DOHH2 (cell line): ENCODE data around the gene FAM168B.
"Not testable (repeated sequence)": the region's sequence is repeated elsewhere in the genome, so short reads cannot be mapped to it uniquely, and the experiment has no call there.

Experiments
- H3F3A ChIP-seq: fragments of 200-600 bp; sonication (generic), shearing (Covaris generic); 2 replicates; pipeline ENCODE4 v1.6.0; 2016; ENCODE audit warnings: antibody characterized with exemption, mild to moderate bottlenecking; ENCODE audit not compliant: control insufficient read depth, insufficient read depth
- H3K27ac ChIP-seq: fragments of 200-600 bp; sonication (generic); 2 replicates; pipeline ENCODE4 v1.5.1; 2014; ENCODE audit warnings: low read depth, mild to moderate bottlenecking, low read length, moderate library complexity
- H3K27me3 ChIP-seq: fragments of 200-600 bp; sonication (generic); 2 replicates; pipeline ENCODE4 v1.6.1; 2014; ENCODE audit warnings: mild to moderate bottlenecking, low read length, mixed read lengths; ENCODE audit not compliant: control insufficient read depth
- H3K36me3 ChIP-seq: fragments of 200-600 bp; sonication (generic); 2 replicates; pipeline ENCODE4 v1.6.1; 2014; ENCODE audit warnings: mild to moderate bottlenecking, low read length, moderate library complexity, mixed read lengths; ENCODE audit not compliant: control insufficient read depth
- H3K4me1 ChIP-seq: fragments of 200-600 bp; sonication (generic); 2 replicates; pipeline ENCODE4 v1.6.1; 2014; ENCODE audit warnings: mild to moderate bottlenecking, low read length, mixed read lengths; ENCODE audit not compliant: control insufficient read depth
- H3K4me2 ChIP-seq: fragments of 200-600 bp; sonication (generic); 2 replicates; pipeline ENCODE4 v1.6.0; 2014; ENCODE audit warnings: mild to moderate bottlenecking, low read length, moderate library complexity
- H3K4me3 ChIP-seq: fragments of 200-600 bp; sonication (generic); 2 replicates; pipeline ENCODE4 v1.5.1; 2014; ENCODE audit warnings: mild to moderate bottlenecking, low read length, mixed read lengths
- H3K79me2 ChIP-seq: fragments of 200-600 bp; sonication (generic); 2 replicates; pipeline ENCODE4 v1.6.1; 2014; ENCODE audit warnings: mild to moderate bottlenecking, low read length, mixed read lengths; ENCODE audit not compliant: control insufficient read depth
- H3K9me2 ChIP-seq: fragments of 200-600 bp; sonication (generic); replicated peaks from 2 replicates; pipeline ENCODE4 v1.6.1; 2014; ENCODE audit warnings: mild to moderate bottlenecking, low read length, mixed read lengths; ENCODE audit not compliant: control insufficient read depth
- H3K9me3 ChIP-seq: fragments of 200-600 bp; sonication (generic); 2 replicates; pipeline ENCODE4 v1.6.1; 2014; ENCODE audit warnings: antibody characterized with exemption, low read length, mixed read lengths; ENCODE audit not compliant: control insufficient read depth, insufficient read depth
- H4K20me1 ChIP-seq: fragments of 200-600 bp; sonication (generic); 2 replicates; pipeline ENCODE4 v1.6.0; 2014; ENCODE audit warnings: low read depth, mild to moderate bottlenecking, antibody characterized with exemption, low read length, moderate library complexity; ENCODE audit not compliant: control insufficient read depth, insufficient read depth
- CTCF ChIP-seq: fragments of 200-600 bp; sonication (generic); IDR thresholded peaks from one replicate; pipeline ENCODE4 v1.5.1; 2014; ENCODE audit warnings: antibody characterized with exemption, mild to moderate bottlenecking, low read depth, low read length; ENCODE audit not compliant: poor library complexity, severe bottlenecking
- EZH2phosphoT487 ChIP-seq: fragments of 200-600 bp; sonication (generic); IDR thresholded peaks from 2 replicates; pipeline ENCODE4 v1.6.1; 2017; ENCODE audit warnings: borderline replicate concordance, mild to moderate bottlenecking, antibody characterized with exemption, low read length, moderate library complexity, mixed read lengths

FAM168B gene

GRCh38 chr2:131077966-131078365, 15.3 kb downstream of the FAM168B start:
- peaks cover 96% of the 10 kb centered on the region for H3K79me2 ChIP-seq
- H3F3A ChIP-seq, result no peaks in the 10 kb centered on the region; the same call in 1 of the 2 replicates
- H3K4me3 ChIP-seq, result no peak overlapping the region
- H3K27me3 ChIP-seq, result no peaks in the 10 kb centered on the region
- H3K9me2 ChIP-seq, result no peaks in the 10 kb centered on the region
- peaks cover 22% of the 10 kb centered on the region for H4K20me1 ChIP-seq
- no peaks in the 10 kb centered on the region for H3K9me3 ChIP-seq
- TF ChIP-seq EZH2phosphoT487 (no peak), CTCF (no peak)
- no peak overlapping the region for H3K4me2 ChIP-seq
- H3K36me3 ChIP-seq, result peaks cover 89% of the 10 kb centered on the region
- H3K27ac ChIP-seq, result no peak overlapping the region
- H3K4me1 ChIP-seq, result no peaks in the 10 kb centered on the region

- Histone ChIP-seq H3K4me3 (no peak overlapping the region), H3K9me3 (no peaks in the 10 kb centered on the region), H3K36me3 (peaks cover 89% of the 10 kb centered on the region), H3K4me1 (no peaks in the 10 kb centered on the region), H3K27me3 (no peaks in the 10 kb centered on the region), H3K4me2 (no peak overlapping the region), H3K9me2 (no peaks in the 10 kb centered on the region), H4K20me1 (peaks cover 17% of the 10 kb centered on the region), H3K79me2 (peaks cover 96% of the 10 kb centered on the region), H3K27ac (no peak overlapping the region), H3F3A (no peaks in the 10 kb centered on the region; the same call in 1 of the 2 replicates)
- no peak for TF ChIP-seq CTCF
- TF ChIP-seq EZH2phosphoT487, result no peak
Measured at GRCh38 chr2:131077182-131077846, 15.9 kb downstream of the FAM168B start.

- peaks cover 13% of the 10 kb centered on the region for H4K20me1 ChIP-seq
- no peaks in the 10 kb centered on the region for H3F3A ChIP-seq
- no peaks in the 10 kb centered on the region for H3K9me2 ChIP-seq
- H3K4me2 ChIP-seq, result no peak overlapping the region
- H3K4me3 ChIP-seq, result no peak overlapping the region
- no peak overlapping the region for H3K27ac ChIP-seq
- no peaks in the 10 kb centered on the region for H3K9me3 ChIP-seq
- no peaks in the 10 kb centered on the region for H3K27me3 ChIP-seq
- TF ChIP-seq CTCF (no peak), EZH2phosphoT487 (no peak)
- H3K79me2 ChIP-seq, result peaks cover 93% of the 10 kb centered on the region
- H3K36me3 ChIP-seq, result peaks cover 87% of the 10 kb centered on the region
- no peaks in the 10 kb centered on the region for H3K4me1 ChIP-seq
Measured at GRCh38 chr2:131076707-131077106, 16.6 kb downstream of the FAM168B start.

- H3K9me3 ChIP-seq, H3K27ac ChIP-seq, H3K27me3 ChIP-seq, H3F3A ChIP-seq, H3K4me2 ChIP-seq, H3K4me1 ChIP-seq, H3K4me3 ChIP-seq, H3K9me2 ChIP-seq: not testable (repeated sequence)
- Histone ChIP-seq H3K79me2 (peaks cover 93% of the 10 kb centered on the region), H4K20me1 (peaks cover 13% of the 10 kb centered on the region), H3K36me3 (peaks cover 87% of the 10 kb centered on the region)
Measured at GRCh38 chr2:131075578-131075977, 17.7 kb downstream of the FAM168B start.

- H3F3A ChIP-seq, H3K27ac ChIP-seq, H3K9me3 ChIP-seq, H3K4me3 ChIP-seq, H4K20me1 ChIP-seq, H3K27me3 ChIP-seq, H3K9me2 ChIP-seq, H3K4me2 ChIP-seq: not testable (repeated sequence)
- Histone ChIP-seq H3K36me3 (peaks cover 75% of the 10 kb centered on the region), H3K79me2 (peaks cover 95% of the 10 kb centered on the region), H3K4me1 (peaks cover 12% of the 10 kb centered on the region; the same call in 1 of the 2 replicates)
Measured at GRCh38 chr2:131068172-131068571, 25.1 kb downstream of the FAM168B start.
